Breast epithelium (tissue), 4 donors: Measurements from ENCODE around the gene TAS2R19. TPM values are rescaled to one million over a fixed set of nuclear protein-coding genes. Genes with fewer than 3 reads are reported as not detected.
"Not testable (repeated sequence)": the region's sequence is repeated elsewhere in the genome, so short reads cannot be mapped to it uniquely, and the experiment has no call there.

ENCODE experiments used
- DNase-seq, 2 donors: peaks; one replicate each; pipeline ENCODE4 v3.0.0-alpha.2; 2019; ENCODE audit warnings: low spot score in 2 of 2
- H3K27ac ChIP-seq, 2 donors: fragments of 200-600 bp; sonication (generic) in 1 of 2; one replicate each; pipeline ENCODE4 v1.5.1; 2016 to 2019; ENCODE audit warnings: mild to moderate bottlenecking in 1 of 2
- H3K27me3 ChIP-seq, 2 donors: fragments of 200-600 bp; sonication (generic) in 1 of 2; one replicate each; pipeline versions ENCODE4 v1.5.1 to v1.6.0; 2017 to 2019; ENCODE audit warnings: control low read depth in 1 of 2, mild to moderate bottlenecking in 1 of 2
- H3K36me3 ChIP-seq: fragments of 200-600 bp; one replicate; pipeline ENCODE4 v1.5.1; 2019
- H3K4me1 ChIP-seq, 2 donors: fragments of 200-600 bp; sonication (generic); one replicate each; pipeline ENCODE4 v1.5.1; 2016 to 2019; ENCODE audit warnings: control low read depth in 1 of 2
- H3K4me3 ChIP-seq, 3 donors: fragments of 200-600 bp; sonication (generic); 1 replicate in 2 of 3; 2 replicates in 1 of 3; pipeline ENCODE4 v1.5.1; 2016 to 2019; ENCODE audit warnings: mild to moderate bottlenecking in 3 of 3, moderate library complexity in 2 of 3
- H3K9me3 ChIP-seq, 2 donors: fragments of 200-600 bp; sonication (generic) in 1 of 2; one replicate each; pipeline ENCODE4 v1.5.1; 2016 to 2019; ENCODE audit warnings: control low read depth in 1 of 2
- POLR2A ChIP-seq: fragments of 450-650 bp; IDR thresholded peaks from one replicate; pipeline ENCODE4 v1.6.1; 2016; ENCODE audit warnings: antibody characterized with exemption, mild to moderate bottlenecking, moderate library complexity
- POLR2AphosphoS5 ChIP-seq, 3 donors: sonication (generic); formaldehyde crosslinking; IDR thresholded peaks; one replicate each; pipeline ENCODE4 v1.6.1; 2017; ENCODE audit warnings: antibody characterized with exemption in 3 of 3
- intact Hi-C: fragments of 100-400 bp; cut with DNase I; formaldehyde crosslinking; loops from one replicate; pipeline ENCODE4 v1.15.1; 2023; ENCODE audit warnings: low total_unique reads
- total RNA-seq, 3 donors: library from RNA; depleted of rRNA; stranded (reverse); fragments of >200 nt; gene quantifications; one replicate each; pipeline ENCODE4 v1.1.0, GENCODE V29; 2016
- TF ChIP-seq, protein P1 (sequence below), 3 donors: fragments of 450-650 bp; IDR thresholded peaks; one replicate each; pipeline ENCODE4 v1.5.1; 2016 to 2017; ENCODE audit warnings: antibody characterized with exemption in 3 of 3, mild to moderate bottlenecking in 3 of 3, moderate library complexity in 3 of 3

TAS2R19 gene
- total RNA-seq, 3 donors from 2014 or later = 4.2 to 10.5 (median 10.1) TPM

DNA sequence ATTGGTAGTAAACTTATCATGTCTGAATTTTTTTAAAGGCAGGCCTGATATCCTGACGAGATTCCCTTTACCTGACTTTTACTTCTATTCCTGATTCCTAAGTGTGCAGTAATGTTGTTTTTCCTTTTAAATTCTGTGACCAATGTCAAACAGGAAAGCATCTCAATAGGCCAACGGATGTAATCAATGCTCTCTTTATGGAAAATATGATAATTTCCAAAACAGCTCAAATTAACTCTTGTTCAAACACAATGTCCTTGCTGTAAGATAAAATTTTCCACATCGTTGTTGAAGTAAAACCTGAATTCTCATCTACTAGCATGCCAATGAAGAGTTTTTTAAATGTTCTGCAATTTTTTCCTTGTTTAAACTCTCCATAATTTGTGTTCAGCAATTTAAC is 16.8 kb upstream of the TAS2R19 start:
- Histone ChIP-seq H3K9me3 (no peaks in the 10 kb centered on the region), H3K4me3 (no peak overlapping the region), H3K27ac (no peak overlapping the region), H3K36me3 (no peaks in the 10 kb centered on the region), H3K27me3 (no peaks in the 10 kb centered on the region), H3K4me1 (no peaks in the 10 kb centered on the region)
- no peak for TF ChIP-seq POLR2A
- no peak for TF ChIP-seq POLR2AphosphoS5 (IDR thresholded peaks at IDR 0.05)
- TF ChIP-seq, protein P1, sequence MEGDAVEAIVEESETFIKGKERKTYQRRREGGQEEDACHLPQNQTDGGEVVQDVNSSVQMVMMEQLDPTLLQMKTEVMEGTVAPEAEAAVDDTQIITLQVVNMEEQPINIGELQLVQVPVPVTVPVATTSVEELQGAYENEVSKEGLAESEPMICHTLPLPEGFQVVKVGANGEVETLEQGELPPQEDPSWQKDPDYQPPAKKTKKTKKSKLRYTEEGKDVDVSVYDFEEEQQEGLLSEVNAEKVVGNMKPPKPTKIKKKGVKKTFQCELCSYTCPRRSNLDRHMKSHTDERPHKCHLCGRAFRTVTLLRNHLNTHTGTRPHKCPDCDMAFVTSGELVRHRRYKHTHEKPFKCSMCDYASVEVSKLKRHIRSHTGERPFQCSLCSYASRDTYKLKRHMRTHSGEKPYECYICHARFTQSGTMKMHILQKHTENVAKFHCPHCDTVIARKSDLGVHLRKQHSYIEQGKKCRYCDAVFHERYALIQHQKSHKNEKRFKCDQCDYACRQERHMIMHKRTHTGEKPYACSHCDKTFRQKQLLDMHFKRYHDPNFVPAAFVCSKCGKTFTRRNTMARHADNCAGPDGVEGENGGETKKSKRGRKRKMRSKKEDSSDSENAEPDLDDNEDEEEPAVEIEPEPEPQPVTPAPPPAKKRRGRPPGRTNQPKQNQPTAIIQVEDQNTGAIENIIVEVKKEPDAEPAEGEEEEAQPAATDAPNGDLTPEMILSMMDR (IDR thresholded peaks at IDR 0.05) = no peak
- intact Hi-C loops = no loop called here
- DNase-seq = no peak

DNA sequence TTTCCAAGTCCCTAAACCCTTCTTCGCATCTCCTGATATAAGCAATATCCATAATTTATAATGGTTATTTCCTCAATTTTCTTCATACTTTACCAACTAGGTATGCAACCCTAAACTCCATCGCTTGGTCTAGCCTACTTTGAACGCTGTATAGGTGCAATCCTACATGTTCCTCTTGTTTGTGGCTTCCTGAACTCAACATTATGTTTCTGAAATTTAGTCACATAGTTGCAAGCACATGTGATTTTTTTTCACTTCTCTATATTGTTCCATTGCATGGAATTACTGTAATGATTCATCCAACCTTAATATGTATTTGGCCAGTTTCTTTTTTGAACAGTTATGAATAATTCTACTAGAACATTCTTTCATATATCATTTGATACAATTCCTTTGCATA is 11.5 kb upstream of the TAS2R19 start:
- intact Hi-C loops, H3K4me1 ChIP-seq, H3K9me3 ChIP-seq, H3K4me3 ChIP-seq, H3K36me3 ChIP-seq, H3K27ac ChIP-seq, H3K27me3 ChIP-seq, DNase-seq: not testable (repeated sequence)

DNA sequence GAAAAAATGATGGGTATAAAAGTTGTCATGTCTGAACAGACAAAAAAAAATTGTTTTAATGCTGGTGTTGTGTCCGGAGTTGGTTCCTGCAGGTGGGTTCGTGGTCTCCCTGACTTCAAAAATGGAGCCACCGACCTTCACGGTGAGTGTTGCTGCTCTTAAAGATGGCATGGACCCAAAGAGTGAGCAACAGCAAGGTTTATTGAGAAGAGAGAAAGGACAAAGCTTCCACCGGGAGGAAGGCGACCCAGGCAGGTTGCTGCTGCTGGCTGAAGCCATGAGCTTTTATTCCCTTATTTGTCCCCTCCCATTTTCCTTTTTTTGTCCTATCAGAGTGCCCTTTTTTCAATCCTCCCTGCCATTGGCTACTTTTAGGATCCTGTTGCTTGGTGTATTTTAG is 8.9 kb upstream of the TAS2R19 start, which contains the start of gene TAS2R31:
Gene TAS2R31, minus strand, starts transcription at position 101 of the 400 bp plus-strand sequence. Its CDS starts 72 bp downstream, at position 29.
- intact Hi-C loops = no loop called here
- TF ChIP-seq POLR2A (no peak), POLR2AphosphoS5 (IDR thresholded peaks at IDR 0.05) (no peak)
- TF ChIP-seq, protein P1 (IDR thresholded peaks at IDR 0.05) = no peak
- no peaks in the 10 kb centered on the region for H3K36me3 ChIP-seq

DNA sequence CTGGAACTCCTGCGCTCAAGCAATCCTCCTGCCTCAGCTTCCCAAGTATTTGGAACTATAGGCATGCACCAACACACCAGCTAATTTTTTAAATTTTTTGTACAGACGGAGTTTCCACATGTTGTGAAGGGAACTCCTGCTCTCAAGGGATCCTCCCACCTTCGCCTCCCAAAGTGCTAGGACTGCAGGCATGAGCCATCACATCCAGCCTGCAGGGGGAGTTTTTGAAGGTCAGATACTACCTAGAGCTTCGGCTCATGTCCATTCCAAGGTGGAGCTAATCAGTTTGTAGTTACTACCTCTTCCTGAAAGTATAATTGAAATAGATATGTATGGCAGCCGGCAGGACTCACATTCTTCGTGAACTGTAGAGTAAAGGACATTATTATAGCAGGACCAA is 3.7 kb upstream of the TAS2R19 start:
- no peaks in the 10 kb centered on the region for H3K4me1 ChIP-seq
- intact Hi-C loops = no loop called here
- H3K27ac ChIP-seq = no peak overlapping the region

More for the DNA sequence above, 8.9 kb upstream of the TAS2R19 start, which contains the start of gene TAS2R31:
- H3K4me3 ChIP-seq = no peak within 1 kb of the TSS
- no peaks in the 10 kb centered on the region for H3K27me3 ChIP-seq
- H3K9me3 ChIP-seq = no peaks in the 10 kb centered on the region
- no peak within 1 kb of the TSS for H3K27ac ChIP-seq
- DNase-seq = no peak
- H3K4me1 ChIP-seq = no peaks in the 10 kb centered on the region

DNA sequence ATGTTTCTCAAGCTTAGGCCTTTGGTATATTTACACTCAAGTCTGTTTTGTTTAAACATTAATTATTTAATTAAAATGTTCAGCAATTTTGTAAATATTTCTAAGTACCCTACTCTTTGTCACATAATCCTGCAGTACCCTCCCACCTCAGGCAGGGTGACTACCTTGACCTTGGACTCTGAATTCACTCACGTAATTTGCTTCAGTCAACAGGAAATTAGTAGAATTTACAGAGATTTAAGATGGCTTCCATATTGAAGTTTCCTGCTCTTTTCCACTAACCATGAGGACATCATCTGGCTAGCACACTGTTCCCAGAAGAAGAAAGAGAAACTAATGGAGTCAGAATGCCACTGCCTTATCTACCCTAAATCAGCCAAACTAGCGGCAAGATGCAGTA is 967 bp upstream of the TAS2R19 start:
- TF ChIP-seq POLR2A (no peak), POLR2AphosphoS5 (IDR thresholded peaks at IDR 0.05) (no peak)
- TF ChIP-seq, protein P1 (IDR thresholded peaks at IDR 0.05) = no peak
- intact Hi-C loops = no loop called here
- H3K27ac ChIP-seq = no peak overlapping the region
- no peak overlapping the region for H3K4me3 ChIP-seq
- no peaks in the 10 kb centered on the region for H3K36me3 ChIP-seq
- no peaks in the 10 kb centered on the region for H3K9me3 ChIP-seq
- DNase-seq = no peak
- H3K27me3 ChIP-seq = no peaks in the 10 kb centered on the region
- H3K4me1 ChIP-seq = no peaks in the 10 kb centered on the region

More for the DNA sequence above, 3.7 kb upstream of the TAS2R19 start:
- Histone ChIP-seq H3K27me3 (no peaks in the 10 kb centered on the region), H3K9me3 (no peaks in the 10 kb centered on the region), H3K36me3 (no peaks in the 10 kb centered on the region), H3K4me3 (no peak overlapping the region)
- DNase-seq = no peak
- no peak for TF ChIP-seq POLR2AphosphoS5 (IDR thresholded peaks at IDR 0.05)

DNA sequence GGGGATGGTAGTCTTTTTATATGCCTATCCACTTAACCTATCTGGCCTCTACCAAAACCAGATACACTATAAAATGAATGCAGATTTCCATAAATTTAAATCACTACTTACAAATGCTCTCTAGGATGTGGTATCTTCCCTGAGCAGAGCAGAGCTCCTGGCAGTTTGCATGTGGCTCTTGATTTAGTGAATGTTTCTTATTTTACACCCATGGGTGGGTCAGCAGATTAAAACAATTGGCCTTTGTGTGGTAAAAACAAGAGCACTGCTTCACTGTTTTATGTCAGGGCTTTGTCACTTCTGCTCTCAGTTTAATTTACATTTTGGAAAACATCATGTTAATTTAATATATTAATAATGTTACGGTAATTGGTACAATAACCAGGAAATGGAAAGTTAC is 5.5 kb downstream of the TAS2R19 start:
- Histone ChIP-seq H3K36me3 (no peaks in the 10 kb centered on the region), H3K27me3 (no peaks in the 10 kb centered on the region), H3K9me3 (no peaks in the 10 kb centered on the region), H3K4me3 (no peak overlapping the region), H3K4me1 (no peaks in the 10 kb centered on the region), H3K27ac (no peak overlapping the region)
- intact Hi-C loops = no loop called here
- DNase-seq = no peak
- no peak for TF ChIP-seq POLR2AphosphoS5 (IDR thresholded peaks at IDR 0.05)
